KG1 (cell line): ENCODE measurements around the gene ZNF574.
"Not testable (repeated sequence)": the region's sequence is repeated elsewhere in the genome, so short reads cannot be mapped to it uniquely, and the experiment has no call there.

Experiments
- DNase-seq: peaks from one replicate; lab custom pipeline; 2025; lab: John Stamatoyannopoulos, UW

ZNF574 gene

DNA sequence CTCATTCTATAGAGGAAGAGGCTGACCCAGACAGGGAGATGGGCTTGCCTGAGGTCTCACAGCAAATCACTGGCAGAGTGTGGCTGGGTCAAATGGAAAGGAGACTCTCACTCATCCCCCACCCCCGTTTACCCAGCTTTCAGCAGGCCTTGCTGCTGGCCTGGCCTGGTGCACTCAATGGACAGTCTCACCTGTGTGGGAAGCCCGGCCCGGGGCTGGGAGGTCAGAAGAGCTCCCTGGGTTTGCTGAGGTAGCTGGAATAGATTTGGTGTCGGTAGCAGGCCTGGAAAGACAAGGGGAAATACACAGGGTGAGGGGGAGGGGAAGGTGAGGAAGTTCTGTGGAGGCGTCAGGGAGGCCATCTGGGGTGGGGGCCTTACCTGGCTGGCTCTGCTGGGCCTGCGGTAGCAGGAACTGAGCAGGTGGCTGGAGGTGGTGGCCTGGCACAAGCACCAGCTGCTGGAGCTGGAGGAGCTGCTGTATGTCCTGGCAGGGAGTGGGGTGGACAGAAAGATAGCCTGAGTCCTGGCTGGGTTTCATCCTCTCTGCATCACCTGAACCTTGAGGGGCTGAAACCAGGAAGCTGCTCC is 23.5 kb downstream of the ZNF574 start:
- DNase-seq = no peak

DNA sequence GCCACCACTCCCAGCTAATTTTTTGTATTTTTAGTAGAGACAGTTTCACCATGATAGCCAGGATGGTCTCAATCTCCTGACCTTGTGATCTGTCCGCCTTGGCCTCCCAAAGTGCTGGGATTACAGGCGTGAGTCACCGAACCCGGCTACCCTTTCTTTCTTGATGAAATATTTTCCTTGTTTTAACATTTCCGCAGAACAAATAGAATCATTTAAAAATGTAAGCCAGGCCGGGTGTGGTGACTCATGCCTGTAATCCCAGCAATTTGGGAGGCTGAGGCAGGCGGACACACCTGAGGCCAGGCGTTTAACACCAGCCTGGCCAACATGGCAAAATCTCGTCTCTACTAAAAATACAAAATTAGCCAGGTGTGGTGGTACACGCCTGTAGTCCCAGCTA is 24.3 kb downstream of the ZNF574 start:
- not testable (repeated sequence) for DNase-seq

DNA sequence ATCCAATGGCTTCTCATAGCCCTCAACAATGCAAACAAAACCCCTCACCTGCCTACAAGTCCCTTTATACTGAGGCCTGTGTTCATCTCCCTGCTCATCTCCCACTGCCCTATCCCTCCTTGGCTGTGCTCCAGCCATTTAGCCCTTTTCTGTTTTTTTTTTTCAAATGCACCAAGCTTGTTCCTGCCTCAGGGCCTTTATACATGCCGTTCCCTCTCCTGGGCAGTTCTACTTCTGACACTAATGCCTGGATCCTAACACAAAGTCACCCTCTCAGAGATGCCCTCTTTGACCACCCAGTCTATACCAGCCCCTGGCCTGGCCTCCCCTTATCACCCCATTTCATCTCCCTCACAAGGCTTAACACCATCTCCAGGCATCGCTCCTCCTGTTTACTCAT is 26.9 kb downstream of the ZNF574 start:
- DNase-seq = no peak

DNA sequence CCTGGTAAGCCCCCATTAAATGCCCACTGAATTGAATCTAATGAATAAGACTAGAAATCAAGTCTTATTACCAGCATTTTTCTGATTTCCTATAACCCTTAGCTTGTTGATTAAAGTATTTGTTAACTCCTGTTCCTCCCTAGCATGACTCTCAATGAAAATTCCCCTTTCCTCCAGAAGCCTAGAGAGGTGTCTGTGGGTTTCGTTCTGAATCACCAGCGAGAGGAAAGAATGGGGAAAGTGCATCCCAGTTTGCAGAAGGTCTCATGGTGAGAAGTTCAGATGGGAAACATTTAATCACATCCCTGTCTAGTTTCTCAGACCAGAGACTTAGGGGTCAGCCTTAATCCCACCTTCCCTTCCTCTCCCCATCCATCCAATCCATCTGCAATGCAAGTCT is 29.4 kb downstream of the ZNF574 start:
- DNase-seq = no peak

DNA sequence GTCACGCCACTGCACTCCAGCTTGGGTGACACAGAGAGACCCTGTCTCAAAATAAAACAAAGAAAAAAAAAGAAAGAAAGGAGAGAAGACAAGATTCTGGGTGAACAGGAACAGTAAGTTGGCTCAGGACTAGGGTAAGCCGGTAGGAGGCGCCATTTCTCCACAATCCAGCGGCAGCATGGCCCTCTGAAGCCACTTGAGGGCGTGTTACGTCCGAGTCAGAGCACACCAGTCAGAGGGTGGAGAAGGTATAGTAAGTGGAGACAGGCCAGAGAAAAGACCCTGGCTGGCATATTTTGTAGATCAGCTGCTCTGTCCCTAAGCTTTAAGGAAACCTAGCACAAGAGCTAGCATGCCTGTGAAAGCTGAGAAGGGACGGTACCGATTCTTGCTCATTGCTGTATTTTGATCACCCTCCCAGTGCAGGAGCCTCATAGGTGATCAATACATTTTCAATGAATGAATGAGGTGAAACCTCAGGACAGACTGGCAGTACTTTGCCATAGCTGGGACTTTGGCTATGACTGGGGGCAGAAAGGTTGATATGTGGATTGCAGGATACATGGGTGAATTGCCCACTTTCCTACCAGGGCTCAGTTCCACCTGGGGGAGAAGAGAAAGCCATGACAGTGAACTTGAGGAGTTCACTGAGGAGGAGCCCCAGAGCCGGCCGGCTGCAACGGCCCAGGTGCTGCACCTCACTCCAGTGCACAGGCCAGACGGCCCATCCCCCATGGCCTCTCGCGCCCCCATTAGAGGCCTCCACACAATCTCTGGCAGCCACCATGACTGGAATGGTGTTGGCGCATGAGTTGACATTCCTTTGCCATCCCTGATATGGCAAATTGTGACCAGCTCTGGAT is 32.8 kb downstream of the ZNF574 start:
- DNase-seq = peak; percentile 23

DNA sequence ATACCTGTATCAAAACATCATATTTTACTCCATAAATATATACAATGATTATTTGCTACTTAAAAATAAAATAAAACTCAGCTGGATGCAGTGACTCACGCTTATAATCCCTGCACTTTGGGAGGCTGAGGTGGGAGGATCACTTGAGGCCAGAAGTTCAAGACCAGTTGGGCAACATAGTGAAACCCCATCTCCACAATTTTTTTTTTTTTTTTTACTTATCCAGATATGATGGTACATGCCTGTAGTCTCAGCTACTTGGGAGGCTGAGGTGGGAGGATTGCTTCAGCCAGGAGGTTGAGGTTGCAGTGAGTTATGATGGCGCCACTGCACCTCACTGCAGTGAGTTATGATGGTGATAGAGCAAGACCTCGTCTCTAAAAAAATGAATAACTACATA is 33.9 kb downstream of the ZNF574 start:
- DNase-seq = no peak

DNA sequence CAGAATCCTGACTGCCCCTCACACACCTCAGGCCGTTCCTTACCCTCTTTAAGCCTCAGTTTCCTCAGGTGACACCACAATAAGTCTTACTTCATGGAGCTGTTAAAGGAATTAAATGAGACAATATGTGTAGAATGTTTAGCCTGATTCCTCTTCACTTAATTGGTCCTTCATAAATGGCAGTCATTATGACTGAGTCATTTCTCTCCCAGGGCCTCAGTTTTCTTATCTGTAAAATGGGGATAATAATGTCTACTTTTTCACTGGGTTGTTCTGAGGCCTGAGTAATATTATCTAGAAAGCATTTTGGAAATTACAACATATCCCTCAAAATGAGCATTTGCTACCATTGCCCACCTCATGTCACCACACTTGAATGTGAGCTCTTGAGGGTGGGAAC is 34.7 kb downstream of the ZNF574 start:
- DNase-seq = no peak

DNA sequence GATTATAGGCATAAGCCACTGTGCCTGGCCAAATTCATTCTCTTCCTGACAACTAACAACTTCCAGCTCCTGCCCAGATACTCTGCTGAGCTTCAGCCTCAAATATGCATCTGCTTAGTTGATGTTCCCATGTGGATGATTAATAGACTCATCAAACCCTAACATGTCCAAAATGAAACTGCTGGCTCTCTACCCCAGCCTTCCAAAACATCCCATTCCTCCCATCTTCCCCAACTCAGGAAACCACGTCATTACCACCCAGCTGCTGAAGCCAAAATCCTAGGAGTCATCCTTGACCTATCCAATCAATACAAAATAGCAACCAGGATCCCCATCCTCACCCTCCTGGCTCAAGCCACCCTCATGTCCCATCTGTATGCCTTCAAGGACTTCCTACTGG is 35.4 kb downstream of the ZNF574 start:
- DNase-seq = no peak

DNA sequence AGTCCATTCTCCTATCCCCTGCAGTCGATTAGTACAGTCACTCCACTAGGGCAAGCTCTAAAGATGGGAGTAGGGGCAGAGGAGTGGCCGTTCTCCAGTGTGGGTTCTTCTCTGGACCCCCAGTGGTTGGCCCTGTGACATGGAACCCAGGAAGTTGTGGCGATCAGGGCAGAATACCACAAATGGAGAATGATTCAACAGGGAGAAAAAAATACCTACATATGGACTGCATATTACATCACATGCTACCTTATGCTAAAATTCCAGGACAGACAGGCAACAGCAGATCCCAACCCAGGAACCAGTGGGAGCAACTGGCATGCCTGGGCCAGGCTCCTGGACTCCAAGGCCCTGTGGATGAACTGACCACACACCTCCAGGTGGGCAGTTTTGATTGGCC is 35.8 kb downstream of the ZNF574 start:
- DNase-seq = no peak

DNA sequence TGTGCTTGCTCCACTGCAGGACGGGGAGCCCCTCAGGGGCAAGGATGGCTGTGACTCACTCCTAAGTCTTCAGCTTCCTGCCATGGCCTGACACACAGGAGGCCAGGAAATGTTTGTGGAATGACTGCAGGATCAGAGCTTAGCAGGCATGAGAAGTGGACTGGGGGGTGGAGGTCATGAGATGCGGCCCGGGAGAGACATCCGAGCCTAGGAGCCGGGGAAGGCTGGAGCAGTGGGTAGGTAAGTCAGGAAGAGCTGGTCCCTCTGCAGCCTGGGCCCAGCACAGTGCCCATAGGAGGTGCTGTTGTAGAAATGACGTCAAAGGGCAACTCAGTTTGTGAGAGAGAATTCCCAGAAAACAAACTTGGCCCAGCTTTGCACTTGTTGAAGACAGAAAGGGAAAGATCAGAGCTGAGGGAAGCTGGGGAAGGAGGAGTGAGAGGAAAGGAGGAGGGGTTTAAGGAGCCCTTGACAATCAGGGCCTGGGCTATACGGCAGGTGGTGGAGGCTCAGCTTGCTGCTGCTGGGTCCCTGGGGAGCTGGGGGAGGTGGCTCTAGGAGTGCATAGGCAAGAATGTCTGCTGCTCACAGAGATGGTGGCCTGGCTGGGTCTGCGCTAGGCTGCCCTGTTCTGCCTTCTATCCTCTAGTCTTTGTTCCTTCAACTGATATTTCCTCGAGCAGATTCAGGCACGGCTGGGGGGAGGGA is 37.8 kb downstream of the ZNF574 start:
- no peak for DNase-seq

DNA sequence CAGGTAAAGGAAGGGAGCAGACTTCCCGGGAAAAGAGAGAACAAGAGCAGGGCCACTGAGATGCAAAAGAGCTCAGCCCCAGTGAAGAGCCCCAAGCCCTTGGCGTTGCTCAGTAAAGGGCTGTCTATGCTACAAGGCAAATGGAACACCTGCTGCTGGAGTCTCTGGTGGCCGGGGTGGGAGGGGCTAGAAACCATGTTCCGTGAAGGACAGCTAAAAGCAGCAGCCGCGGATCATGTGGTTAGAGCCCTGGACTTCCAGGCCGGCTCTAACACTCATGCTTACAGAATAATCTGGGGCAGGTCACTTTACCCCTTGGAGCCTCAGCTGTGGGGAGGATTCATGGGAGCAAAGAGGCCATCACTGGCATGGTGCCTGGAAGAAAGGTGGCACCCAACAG is 38.4 kb downstream of the ZNF574 start:
- DNase-seq = no peak

DNA sequence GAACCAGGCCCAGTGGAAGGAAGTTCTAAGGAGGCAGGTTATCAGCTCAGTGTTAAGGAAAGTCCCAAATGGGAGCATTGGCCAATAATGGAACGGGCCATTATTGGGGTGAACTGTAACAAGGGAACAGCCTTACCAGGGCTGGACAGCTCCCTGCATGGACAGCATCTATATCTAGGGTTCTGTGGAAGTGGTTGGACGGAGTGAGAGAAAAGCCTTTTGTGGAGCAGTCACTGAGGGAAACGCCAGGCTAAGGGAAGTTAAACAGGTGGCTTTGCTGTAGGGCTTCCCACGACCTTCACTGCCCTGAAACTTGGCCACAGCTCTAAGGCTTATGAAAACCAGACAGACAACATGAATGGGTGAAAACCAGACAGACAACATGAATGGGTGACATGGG is 39.3 kb downstream of the ZNF574 start:
- DNase-seq = no peak

DNA sequence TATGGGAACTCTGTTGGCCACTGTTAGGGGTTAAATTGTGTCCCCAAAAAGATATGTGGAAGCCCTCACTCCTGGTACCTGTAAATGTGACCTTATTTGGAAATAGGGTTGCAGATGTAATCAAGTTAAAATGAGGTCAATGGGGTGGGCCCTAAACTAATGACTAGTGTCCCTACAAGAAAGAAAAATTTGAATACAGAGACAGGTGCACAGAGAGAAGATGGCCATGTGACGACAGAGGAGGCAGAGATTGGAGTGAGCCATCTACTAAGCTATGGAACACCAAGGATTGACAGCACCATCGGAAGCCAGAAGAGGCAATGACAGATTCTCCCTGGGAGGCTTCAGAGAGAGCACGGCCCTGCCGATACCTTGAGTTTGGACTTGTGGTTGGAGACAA is 39.7 kb downstream of the ZNF574 start:
- DNase-seq = no peak

DNA sequence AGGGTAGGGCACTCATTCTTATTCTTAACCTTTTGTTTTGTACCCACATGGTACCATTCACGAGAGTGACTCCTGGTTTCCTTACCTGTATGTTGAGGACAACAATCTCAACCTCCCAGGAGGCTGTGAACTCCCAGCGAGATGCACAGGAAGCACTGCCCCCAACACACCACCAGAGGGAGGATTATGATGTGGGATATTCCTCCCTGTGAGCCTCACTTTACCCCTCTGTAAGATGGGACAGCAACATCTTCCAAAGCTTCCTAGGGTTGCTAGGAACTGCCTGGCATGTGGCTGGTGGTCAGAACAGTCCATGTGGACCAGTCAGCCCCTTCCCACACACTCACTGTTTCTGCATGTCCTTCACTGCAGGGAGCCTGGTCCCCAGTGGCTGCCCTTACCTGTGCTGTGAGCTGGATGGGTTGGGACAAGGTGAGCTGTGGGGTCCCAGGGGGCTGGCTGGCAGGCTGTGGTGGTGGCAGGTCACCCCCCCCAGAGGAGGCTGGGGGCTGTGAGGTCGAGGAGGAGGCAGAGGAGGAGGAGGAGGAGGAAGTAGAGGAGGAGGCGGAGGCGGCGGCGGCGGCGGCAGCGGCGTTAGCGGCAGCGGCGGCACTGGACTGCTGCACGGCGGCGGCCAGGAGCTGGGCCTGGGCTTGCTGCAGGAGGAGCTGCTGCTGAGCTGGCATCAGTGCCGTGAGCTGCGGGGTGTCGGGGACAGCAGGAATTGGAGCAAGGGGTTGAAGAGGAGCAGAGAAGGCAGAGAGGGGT is 40.5 kb downstream of the ZNF574 start:
- no peak for DNase-seq

DNA sequence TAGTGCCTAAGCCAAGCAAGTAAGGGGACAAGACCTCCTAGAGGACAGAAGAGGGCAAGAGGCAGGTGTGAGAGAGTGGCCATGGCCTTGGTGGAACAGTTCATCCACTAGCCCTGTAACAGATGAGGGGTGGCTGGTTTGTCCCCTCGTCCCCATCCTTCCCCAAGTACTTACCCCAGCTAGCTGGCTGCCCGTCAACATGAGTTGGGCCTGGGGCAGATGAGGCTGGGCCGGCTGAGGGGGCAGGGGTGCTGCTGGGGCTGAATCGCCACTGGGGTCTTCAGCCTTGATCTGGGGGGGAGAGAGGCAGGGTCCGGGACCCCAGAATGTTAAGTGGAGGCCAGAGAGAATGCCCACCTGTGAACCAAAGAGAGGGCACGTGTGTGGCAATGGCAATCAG is 41.1 kb downstream of the ZNF574 start:
- no peak for DNase-seq

DNA sequence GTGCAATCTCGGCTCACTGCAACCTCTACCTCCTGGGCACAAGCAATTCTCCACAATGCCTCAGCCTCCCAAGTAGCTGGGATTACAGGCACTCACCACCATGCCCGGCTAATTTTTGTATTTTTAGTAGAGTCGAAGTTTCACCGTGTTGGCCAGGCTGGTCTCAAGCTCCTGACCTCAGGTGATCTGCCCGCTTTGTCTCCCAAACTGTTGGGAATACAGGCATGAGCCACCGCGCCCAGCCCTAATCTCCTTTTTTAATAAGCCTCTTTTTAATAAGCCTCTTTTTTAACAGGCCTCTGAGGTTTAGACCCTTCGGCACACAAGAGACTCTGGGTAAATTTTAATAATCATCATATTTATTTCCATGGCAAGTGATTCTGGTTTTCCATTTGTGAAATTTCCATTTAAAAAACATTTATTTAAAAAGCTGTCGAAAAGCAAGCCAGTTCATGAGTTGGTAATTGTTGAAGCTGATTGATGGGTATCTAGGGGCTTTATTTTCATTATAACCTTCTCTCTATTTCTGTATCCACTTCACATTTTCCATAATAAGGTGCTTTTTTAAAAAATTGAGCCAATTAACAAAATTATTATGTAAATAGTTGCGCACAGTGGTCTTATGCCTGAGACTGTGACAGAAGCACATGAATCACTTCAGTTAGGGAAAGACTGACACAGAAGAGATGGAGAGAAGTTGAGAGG is 44.5 kb downstream of the ZNF574 start:
- DNase-seq = no peak

DNA sequence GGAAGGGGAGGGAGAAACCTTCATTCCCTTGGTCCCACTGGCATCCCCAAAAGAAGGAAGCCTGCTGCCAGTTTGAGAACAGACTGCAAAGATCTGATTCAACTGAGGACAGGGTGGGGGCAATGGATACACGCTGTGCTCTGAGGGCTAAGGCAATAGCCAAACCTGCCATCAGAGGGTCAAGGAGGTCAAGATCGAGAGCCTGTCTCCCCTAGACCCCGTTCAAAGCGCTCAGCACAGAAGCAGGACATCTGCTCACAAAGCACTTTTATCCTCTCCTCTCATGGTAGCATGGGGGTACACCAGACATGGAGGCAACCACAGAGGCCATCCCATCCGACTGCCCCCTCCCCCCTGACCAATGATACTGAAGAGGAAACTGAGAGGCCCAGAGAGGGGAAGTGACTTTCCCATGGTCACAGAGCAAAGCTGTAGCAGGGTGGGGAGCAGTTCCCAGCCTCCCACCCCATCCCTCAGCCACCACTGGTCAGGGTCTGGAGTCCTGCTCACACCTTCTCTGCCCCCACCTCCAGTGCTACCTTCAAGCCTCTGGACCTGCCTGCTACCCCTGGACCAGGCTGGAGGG is 45.2 kb downstream of the ZNF574 start:
- no peak for DNase-seq

DNA sequence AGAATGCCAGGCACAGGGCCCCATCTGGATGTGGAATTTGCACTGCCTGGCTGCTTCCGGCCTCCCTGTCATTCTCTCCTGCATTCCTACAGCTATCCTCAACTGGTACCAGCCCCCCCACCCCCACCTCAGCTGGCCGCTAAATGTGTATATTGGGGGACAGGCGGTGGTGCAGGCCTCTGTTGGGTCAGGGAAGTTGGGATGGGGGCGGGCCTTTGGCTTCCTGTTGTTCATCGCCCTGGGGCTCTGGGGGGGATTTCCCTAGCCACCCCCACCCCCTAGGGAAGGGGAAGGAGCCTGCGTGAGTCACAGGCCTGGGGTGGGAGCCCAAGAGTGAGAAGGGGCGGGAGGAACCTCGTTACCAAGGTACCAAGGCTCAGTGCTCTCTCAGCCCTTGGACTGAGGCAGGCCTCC is 45.7 kb downstream of the ZNF574 start:
- peak; percentile 58 for DNase-seq

DNA sequence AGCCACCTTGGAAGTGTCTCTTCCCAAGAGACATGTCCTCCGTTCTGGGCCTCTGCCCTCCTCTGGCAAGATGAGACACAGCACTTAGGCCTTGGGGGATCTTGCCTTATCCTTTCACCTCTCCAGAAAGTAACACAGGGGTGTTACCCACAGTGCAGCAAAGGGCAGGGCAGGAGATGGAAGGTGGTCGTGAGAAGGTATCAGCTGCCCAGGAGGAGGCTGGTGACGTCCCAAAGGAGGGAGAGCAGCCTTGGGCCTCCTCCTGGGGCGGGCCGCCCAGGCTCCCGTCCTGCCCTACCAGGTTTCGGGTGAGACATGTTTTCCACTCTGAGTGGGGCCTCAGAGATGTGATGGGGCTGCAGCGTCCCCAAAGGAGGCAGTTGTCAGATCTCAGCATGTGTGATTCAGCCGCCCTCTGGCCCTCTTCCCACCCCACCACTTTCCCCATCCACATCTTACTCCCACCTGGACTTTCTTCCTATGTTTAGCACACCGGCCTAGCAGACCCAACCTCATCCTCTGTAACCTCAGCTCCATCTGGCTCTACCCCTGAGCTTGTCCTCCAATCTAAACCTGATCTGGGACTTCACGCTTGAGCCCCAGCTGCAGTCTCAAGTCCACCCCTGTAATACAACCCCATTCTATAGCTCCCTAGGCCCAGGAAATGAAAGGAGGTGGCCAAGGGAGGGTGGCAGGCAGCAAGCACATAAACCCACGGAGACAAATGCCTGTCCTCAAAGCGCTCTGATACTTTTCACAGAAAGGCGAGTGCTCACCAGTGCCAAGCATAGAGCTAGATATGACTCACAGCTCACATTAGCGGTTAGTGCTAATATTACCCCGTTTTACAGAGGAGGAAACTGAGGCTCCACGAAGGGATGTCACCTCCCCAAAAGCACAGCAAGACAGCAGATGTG is 47.0 kb downstream of the ZNF574 start:
- DNase-seq = no peak

DNA sequence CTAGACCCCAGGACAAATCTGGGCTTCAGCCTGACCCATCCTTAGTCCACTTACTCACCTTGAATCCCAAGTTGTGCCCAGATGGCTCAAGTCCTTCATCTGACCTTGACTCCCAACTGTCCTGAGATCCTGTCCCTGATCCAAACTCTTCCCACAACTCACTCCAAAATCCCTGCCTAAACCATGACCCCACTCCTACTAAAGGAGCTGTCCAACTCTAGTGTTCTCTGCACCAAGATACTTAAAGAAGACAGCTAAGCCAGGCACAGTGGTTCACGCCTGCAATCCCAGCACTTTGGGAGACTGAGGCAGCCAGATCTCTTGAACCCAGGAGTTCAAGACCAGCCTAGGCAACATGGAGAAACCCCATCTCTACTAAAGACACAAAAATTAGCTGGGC is 47.8 kb downstream of the ZNF574 start:
- DNase-seq = no peak
